ENCODE results near the gene TBRG1. TPM values are rescaled to one million over a fixed set of nuclear protein-coding genes. Genes with fewer than 3 reads are reported as not detected.

The TBRG1 gene
- total and polyA plus RNA-seq, 2 donors from 2014 or later: 23.3 to 35.6 TPM

DNA sequence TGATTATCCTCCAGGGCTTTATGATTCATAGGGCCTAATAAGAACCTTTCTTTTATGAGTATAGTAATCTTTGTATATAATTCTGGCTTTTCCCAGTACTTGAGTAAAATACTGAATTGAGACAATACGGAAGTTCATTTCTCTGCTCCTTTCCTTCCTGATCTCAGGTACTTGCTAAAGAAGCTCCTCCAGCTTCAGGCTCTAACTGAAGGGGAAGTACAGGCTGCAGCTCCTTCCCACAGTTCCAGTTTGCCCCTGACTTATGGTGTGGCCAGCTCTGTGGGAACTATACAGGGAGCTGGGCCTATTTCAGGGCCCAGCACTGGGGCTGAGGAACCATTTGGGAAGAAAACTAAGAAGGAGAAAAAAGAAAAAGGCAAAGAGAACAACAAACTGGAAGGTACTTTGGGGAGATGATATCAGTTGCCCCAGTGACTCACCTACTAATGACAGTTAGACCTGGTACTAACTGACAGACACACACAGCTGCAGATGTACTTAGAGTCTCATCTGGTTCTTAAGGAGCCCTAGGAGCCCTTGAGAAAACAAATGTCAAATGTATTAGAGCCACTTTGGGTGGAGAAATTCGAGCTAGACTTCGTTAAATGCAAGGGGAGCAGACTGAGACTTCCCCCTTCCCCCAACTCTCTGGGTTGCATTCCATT, 3.0 kb downstream of the TBRG1 start:
- FAIRE-seq (no peak), DNase-seq (no peak)
- TF ChIP-seq, protein P1, sequence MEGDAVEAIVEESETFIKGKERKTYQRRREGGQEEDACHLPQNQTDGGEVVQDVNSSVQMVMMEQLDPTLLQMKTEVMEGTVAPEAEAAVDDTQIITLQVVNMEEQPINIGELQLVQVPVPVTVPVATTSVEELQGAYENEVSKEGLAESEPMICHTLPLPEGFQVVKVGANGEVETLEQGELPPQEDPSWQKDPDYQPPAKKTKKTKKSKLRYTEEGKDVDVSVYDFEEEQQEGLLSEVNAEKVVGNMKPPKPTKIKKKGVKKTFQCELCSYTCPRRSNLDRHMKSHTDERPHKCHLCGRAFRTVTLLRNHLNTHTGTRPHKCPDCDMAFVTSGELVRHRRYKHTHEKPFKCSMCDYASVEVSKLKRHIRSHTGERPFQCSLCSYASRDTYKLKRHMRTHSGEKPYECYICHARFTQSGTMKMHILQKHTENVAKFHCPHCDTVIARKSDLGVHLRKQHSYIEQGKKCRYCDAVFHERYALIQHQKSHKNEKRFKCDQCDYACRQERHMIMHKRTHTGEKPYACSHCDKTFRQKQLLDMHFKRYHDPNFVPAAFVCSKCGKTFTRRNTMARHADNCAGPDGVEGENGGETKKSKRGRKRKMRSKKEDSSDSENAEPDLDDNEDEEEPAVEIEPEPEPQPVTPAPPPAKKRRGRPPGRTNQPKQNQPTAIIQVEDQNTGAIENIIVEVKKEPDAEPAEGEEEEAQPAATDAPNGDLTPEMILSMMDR (IDR thresholded peaks at IDR 0.05; ENCODE audit: borderline replicate concordance, extremely low read depth, insufficient read depth): no peak
- Histone ChIP-seq H3K4me1 (ENCODE audit: control insufficient read depth in 2 of 3, insufficient read depth in 2 of 3, low read depth in 1 of 3, low read length in 3 of 3) (peaks cover 5 to 18% (median 10%) of the 10 kb centered on the region in 3 donors), H3K9me3 (ENCODE audit: control insufficient read depth in 2 of 3, insufficient read depth in 1 of 3, low read length in 3 of 3) (no peaks in the 10 kb centered on the region), H3K9ac (ENCODE audit: low read length in 3 of 3) (no peak overlapping the region), H3K36me3 (ENCODE audit: control insufficient read depth in 2 of 3, insufficient read depth in 3 of 3, low read length in 3 of 3) (peaks cover 5 to 33% (median 17%) of the 10 kb centered on the region in 3 donors), H3K27me3 (ENCODE audit: control insufficient read depth, insufficient read depth, low read length) (no peaks in the 10 kb centered on the region), H3K27ac (ENCODE audit: low read depth in 2 of 2, low read length in 2 of 2) (no peak overlapping the region), H3K4me3 (ENCODE audit: low read length in 3 of 3) (no peak overlapping the region)
- intact Hi-C loops (cut with DNase I): no loop called here

DNA sequence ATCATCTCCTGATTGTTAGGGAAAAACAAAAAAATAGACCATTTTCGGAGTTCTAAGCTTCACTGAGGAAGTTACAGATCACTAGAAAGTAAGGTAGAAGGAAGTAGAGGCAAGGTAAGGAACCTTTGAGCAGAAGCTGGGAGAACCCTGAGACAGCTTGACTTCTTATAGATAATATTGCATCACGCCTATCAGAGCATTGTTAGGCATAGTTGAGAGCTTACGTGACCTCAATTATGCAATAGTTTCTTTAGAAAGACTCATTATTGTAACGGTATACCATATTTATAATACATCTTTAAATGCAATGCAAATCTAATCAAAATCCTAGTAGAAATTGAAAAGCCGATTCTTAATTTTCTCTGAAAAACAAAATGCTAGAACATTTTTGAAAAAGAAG, 4.9 kb downstream of the TBRG1 start:
- intact Hi-C loops (cut with DNase I): no loop called here
- TF ChIP-seq, protein P1 (IDR thresholded peaks at IDR 0.05; ENCODE audit: borderline replicate concordance, extremely low read depth, insufficient read depth): no peak
- DNase-seq: no peak
- Histone ChIP-seq H3K4me3 (ENCODE audit: low read length in 3 of 3) (no peak overlapping the region), H3K36me3 (ENCODE audit: control insufficient read depth in 2 of 3, insufficient read depth in 3 of 3, low read length in 3 of 3) (peaks cover 7 to 52% (median 31%) of the 10 kb centered on the region in 3 donors), H3K27me3 (ENCODE audit: control insufficient read depth, insufficient read depth, low read length) (no peaks in the 10 kb centered on the region), H3K4me1 (ENCODE audit: control insufficient read depth in 2 of 3, insufficient read depth in 2 of 3, low read depth in 1 of 3, low read length in 3 of 3) (peaks cover 0 to 15% (median 6%) of the 10 kb centered on the region in 3 donors), H3K9me3 (ENCODE audit: control insufficient read depth in 2 of 3, insufficient read depth in 1 of 3, low read length in 3 of 3) (no peaks in the 10 kb centered on the region), H3K27ac (ENCODE audit: low read depth in 2 of 2, low read length in 2 of 2) (no peak overlapping the region), H3K9ac (ENCODE audit: low read length in 3 of 3) (no peak overlapping the region)
- FAIRE-seq: no peak

DNA sequence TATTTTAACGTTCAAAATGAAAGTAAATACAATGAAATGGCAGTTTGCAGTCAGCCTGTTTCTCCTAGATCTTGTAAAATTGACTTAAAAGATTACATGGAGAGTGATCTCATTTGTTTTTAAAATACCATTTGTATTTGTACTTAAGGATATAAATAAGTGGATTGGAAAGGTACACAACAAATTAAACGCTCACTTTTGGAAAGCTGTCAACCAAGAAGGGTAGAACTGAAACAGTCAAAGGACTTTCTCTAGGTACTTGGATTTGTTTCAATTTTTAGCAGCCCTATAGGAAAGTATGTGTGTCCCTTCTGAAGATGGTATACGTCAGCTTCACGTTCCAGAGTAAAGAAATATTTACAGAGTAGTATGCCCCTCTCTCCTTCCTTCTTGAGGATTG, 7.3 kb downstream of the TBRG1 start:
- Histone ChIP-seq H3K9me3 (ENCODE audit: control insufficient read depth in 2 of 3, insufficient read depth in 1 of 3, low read length in 3 of 3) (no peaks in the 10 kb centered on the region), H3K4me1 (ENCODE audit: control insufficient read depth in 2 of 3, insufficient read depth in 2 of 3, low read depth in 1 of 3, low read length in 3 of 3) (no peaks in the 10 kb centered on the region), H3K27me3 (ENCODE audit: control insufficient read depth, insufficient read depth, low read length) (no peaks in the 10 kb centered on the region), H3K4me3 (ENCODE audit: low read length in 3 of 3) (no peak overlapping the region), H3K36me3 (ENCODE audit: control insufficient read depth in 2 of 3, insufficient read depth in 3 of 3, low read length in 3 of 3) (peaks cover 10 to 62% (median 42%) of the 10 kb centered on the region in 3 donors), H3K27ac (ENCODE audit: low read depth in 2 of 2, low read length in 2 of 2) (no peak overlapping the region), H3K9ac (ENCODE audit: low read length in 3 of 3) (no peak overlapping the region)
- intact Hi-C loops (cut with DNase I): no loop called here
- TF ChIP-seq, protein P1 (IDR thresholded peaks at IDR 0.05; ENCODE audit: borderline replicate concordance, extremely low read depth, insufficient read depth): no peak
- FAIRE-seq: no peak
- DNase-seq: no peak

Data from kidney (tissue), 14 donors.